Common myeloid progenitor, CD34-positive (primary cell): ENCODE results near the gene MICOS13.

Experiments used
- CTCF ChIA-PET: fragments of 350-600 bp; sonication (Branson Sonifier 250); formaldehyde crosslinking; loops from one replicate; lab custom pipeline; 2021; ENCODE audit warnings: antibody characterized with exemption; lab: Charles Lee
- POLR2A ChIA-PET: fragments of 350-600 bp; sonication (Branson Sonifier 250); formaldehyde crosslinking; loops from one replicate; lab custom pipeline; 2021; ENCODE audit warnings: antibody characterized with exemption; lab: Charles Lee
- DNase-seq, 3 donors: peaks; one replicate each; pipeline versions ENCODE4 v3.0.0 to v3.0.0-alpha.2; 2013
- H3K27ac ChIP-seq, 2 experiments: 1 replicate in 1 of 2; 2 replicates in 1 of 2; pipeline ENCODE4 v1.7.0; 2013; ENCODE audit warnings: inconsistent platforms in 2 of 2, low read length in 2 of 2, mild to moderate bottlenecking in 2 of 2, low read depth in 1 of 2, moderate library complexity in 1 of 2; ENCODE audit not compliant: severe bottlenecking in 2 of 2, insufficient read depth in 1 of 2, poor library complexity in 1 of 2
- H3K27me3 ChIP-seq, 5 experiments: replicated peaks in 2 of 5; 1 replicate in 3 of 5; 2 replicates in 2 of 5; pipeline versions ENCODE4 v1.6.1 to v1.7.0; 2013; ENCODE audit warnings: low read length in 4 of 5, mild to moderate bottlenecking in 2 of 5, moderate library complexity in 2 of 5, inconsistent platforms in 1 of 5; ENCODE audit not compliant: insufficient read depth in 5 of 5, control insufficient read depth in 4 of 5
- H3K36me3 ChIP-seq, 4 experiments: 1 replicate in 2 of 4; 2 replicates in 2 of 4; pipeline versions ENCODE4 v1.6.1 to v1.7.0; 2013; ENCODE audit warnings: low read length in 3 of 4, control low read depth in 1 of 4, mild to moderate bottlenecking in 1 of 4; ENCODE audit not compliant: control insufficient read depth in 4 of 4, insufficient read depth in 4 of 4
- H3K4me1 ChIP-seq, 4 experiments: 1 replicate in 3 of 4; 2 replicates in 1 of 4; pipeline versions ENCODE4 v1.6.1 to v1.7.1; 2013; ENCODE audit warnings: low read length in 3 of 4, mild to moderate bottlenecking in 3 of 4, control low read depth in 1 of 4, inconsistent platforms in 1 of 4, moderate library complexity in 1 of 4; ENCODE audit not compliant: control insufficient read depth in 4 of 4, insufficient read depth in 4 of 4; ENCODE audit errors: control extremely low read depth in 1 of 4
- H3K4me3 ChIP-seq, 7 experiments: 1 replicate in 4 of 7; 2 replicates in 3 of 7; pipeline versions ENCODE4 v1.5.1 to v1.7.0; 2013; ENCODE audit warnings: mild to moderate bottlenecking in 7 of 7, low read length in 6 of 7, moderate library complexity in 6 of 7, inconsistent platforms in 2 of 7, low read depth in 2 of 7, control low read depth in 1 of 7; ENCODE audit not compliant: insufficient read depth in 4 of 7, control insufficient read depth in 1 of 7; ENCODE audit errors: extremely low read depth in 1 of 7
- H3K9me3 ChIP-seq, 5 experiments: 1 replicate in 4 of 5; 2 replicates in 1 of 5; pipeline versions ENCODE4 v1.6.1 to v1.7.1; 2013; ENCODE audit warnings: low read length in 4 of 5, mild to moderate bottlenecking in 2 of 5, inconsistent platforms in 1 of 5, low read depth in 1 of 5, moderate library complexity in 1 of 5; ENCODE audit not compliant: control insufficient read depth in 4 of 5, insufficient read depth in 2 of 5; ENCODE audit errors: control extremely low read depth in 1 of 5
- WGBS: methylation state at CpG from one replicate; pipeline ENCODE4 v1.1.5; 2013; ENCODE audit not compliant: insufficient coverage; 5-methylcytosine and 5-hydroxymethylcytosine counted together

Gene MICOS13

DNA sequence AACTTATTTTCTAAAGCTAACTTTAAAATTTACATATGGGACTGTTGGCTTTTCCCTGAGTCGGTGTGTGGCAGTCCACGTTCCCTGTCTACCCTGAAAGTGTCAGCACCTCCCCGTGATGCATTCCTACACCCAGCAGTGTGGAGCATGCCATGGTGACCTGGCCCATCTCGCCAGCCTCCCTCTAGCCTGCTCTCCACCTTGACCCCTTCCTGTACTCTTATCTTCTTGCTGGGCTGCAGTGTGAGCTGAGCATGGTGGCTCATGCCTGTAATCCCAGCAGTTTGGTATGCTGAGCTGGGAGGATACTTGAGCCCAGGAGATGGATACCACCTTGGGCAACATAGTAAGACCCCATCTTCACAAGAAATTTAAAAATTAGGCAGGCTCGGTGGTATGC, 25.4 kb downstream of the MICOS13 start:
- POLR2A ChIA-PET, result interaction anchor here (1.0 kb wide), 1 partner anchor 20 kb away, joined by 4 read pairs; no protein-coding TSS in a partner anchor
- 92% methylated on average over 4 of the region's 5 CpGs for WGBS
- no peak overlapping the region for H3K27ac ChIP-seq
- H3K4me1 ChIP-seq, result no peaks in the 10 kb centered on the region
- no peaks in the 10 kb centered on the region for H3K27me3 ChIP-seq
- H3K4me3 ChIP-seq, result no peak overlapping the region
- no peak for DNase-seq
- H3K36me3 ChIP-seq, result peaks cover 26 to 89% (median 64%) of the 10 kb centered on the region in 4 experiments
- CTCF ChIA-PET, result interaction anchor here (0.8 to 1.7 kb wide), 2 partner anchors 16 to 34 kb away, joined by 3 read pairs; no protein-coding TSS in a partner anchor
- H3K9me3 ChIP-seq, result no peaks in the 10 kb centered on the region

GRCh38 chr19:5652261-5652660, 28.1 kb downstream of the MICOS13 start:
- Histone ChIP-seq H3K36me3 (peaks cover 24 to 89% (median 67%) of the 10 kb centered on the region in 4 experiments), H3K4me3 (no peak overlapping the region), H3K9me3 (no peaks in the 10 kb centered on the region), H3K27ac (no peak overlapping the region), H3K27me3 (no peaks in the 10 kb centered on the region), H3K4me1 (no peaks in the 10 kb centered on the region)
- ChIA-PET CTCF (no interaction called here), POLR2A (no interaction called here)
- no peak for DNase-seq
- WGBS, result 98% methylated on average over 10 of the region's 10 CpGs

DNA sequence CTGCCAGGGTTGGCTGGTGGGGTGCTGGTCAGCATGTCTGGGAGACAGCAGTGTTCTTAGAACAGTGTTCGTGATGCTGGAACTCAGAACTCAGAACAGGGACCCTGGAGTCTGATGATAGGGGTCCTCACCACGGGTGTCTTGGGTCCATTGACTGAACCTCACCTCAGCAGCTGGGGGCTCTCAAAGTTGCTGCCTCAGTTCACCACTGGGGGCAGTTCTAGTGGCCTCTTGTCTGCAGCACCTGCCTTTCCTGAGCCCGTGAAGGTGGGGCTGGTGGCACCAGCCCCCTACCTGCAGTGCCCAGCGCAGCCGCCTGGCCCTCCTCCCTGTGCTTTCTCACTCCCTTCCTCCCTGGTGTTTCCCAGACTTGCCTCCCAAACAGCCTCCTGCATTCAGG, 29.0 kb downstream of the MICOS13 start:
- Histone ChIP-seq H3K4me1 (no peaks in the 10 kb centered on the region), H3K27ac (peak overlapping the region in 1 of 2 experiments; percentile 0), H3K36me3 (peaks cover 23 to 89% (median 70%) of the 10 kb centered on the region in 4 experiments), H3K4me3 (no peak overlapping the region), H3K27me3 (no peaks in the 10 kb centered on the region), H3K9me3 (no peaks in the 10 kb centered on the region)
- ChIA-PET CTCF (interaction anchor here (1.1 to 1.5 kb wide), 2 partner anchors 13 to 30 kb away, joined by 3 read pairs; no protein-coding TSS in a partner anchor), POLR2A (no interaction called here)
- WGBS, result 98% methylated on average over 5 of the region's 5 CpGs
- no peak for DNase-seq

GRCh38 chr19:5648464-5648863, 31.9 kb downstream of the MICOS13 start:
- WGBS, result 100% methylated on average over 3 of the region's 11 CpGs
- Histone ChIP-seq H3K27ac (no peak overlapping the region), H3K4me1 (no peaks in the 10 kb centered on the region), H3K9me3 (no peaks in the 10 kb centered on the region), H3K36me3 (peaks cover 43 to 89% (median 70%) of the 10 kb centered on the region in 4 experiments), H3K4me3 (no peak overlapping the region), H3K27me3 (no peaks in the 10 kb centered on the region)
- ChIA-PET POLR2A (no interaction called here), CTCF (no interaction called here)
- DNase-seq, result no peak

GRCh38 chr19:5646703-5647102, 33.6 kb downstream of the MICOS13 start:
- POLR2A ChIA-PET, result interaction anchor here (0.6 kb wide), 1 partner anchor 63 kb away, joined by 3 read pairs; no protein-coding TSS in a partner anchor
- no peak overlapping the region for H3K27ac ChIP-seq
- peaks cover 47 to 88% (median 68%) of the 10 kb centered on the region in 4 experiments for H3K36me3 ChIP-seq
- no peaks in the 10 kb centered on the region for H3K4me1 ChIP-seq
- no peaks in the 10 kb centered on the region for H3K27me3 ChIP-seq
- CTCF ChIA-PET, result interaction anchor here (0.8 kb wide), 1 partner anchor 20 kb away, joined by 3 read pairs; no protein-coding TSS in a partner anchor
- WGBS, result 91% methylated on average over 4 of the region's 4 CpGs
- DNase-seq, result no peak
- no peak overlapping the region for H3K4me3 ChIP-seq
- no peaks in the 10 kb centered on the region for H3K9me3 ChIP-seq

DNA sequence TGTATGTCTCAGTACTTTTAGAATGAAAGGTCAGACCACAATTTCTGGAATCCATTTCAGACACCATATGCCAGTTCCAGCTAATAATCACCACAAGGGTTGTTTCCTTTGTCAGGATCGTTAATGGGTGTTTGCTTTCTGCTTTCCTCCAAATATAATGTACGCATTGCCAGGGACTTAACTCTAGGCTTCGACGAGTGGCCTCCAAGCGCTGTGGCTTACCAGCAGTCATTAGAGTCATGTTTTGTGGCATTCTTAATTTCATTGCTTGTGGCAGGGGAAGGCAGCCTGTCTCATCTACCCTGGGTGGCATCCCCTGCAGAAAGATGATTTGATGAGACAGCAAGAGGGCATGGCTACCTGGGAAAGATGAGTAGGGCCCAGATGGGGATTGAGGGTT, 34.9 kb downstream of the MICOS13 start:
- Histone ChIP-seq H3K4me1 (no peaks in the 10 kb centered on the region), H3K4me3 (no peak overlapping the region), H3K36me3 (peaks cover 41 to 85% (median 62%) of the 10 kb centered on the region in 4 experiments), H3K9me3 (no peaks in the 10 kb centered on the region), H3K27ac (no peak overlapping the region), H3K27me3 (no peaks in the 10 kb centered on the region)
- 96% methylated on average over 5 of the region's 5 CpGs for WGBS
- ChIA-PET CTCF (no interaction called here), POLR2A (no interaction called here)
- DNase-seq, result no peak

GRCh38 chr19:5644037-5644436, 36.3 kb downstream of the MICOS13 start:
- peak overlapping the region in 1 of 2 experiments; percentile 31 for H3K27ac ChIP-seq
- CTCF ChIA-PET, result no interaction called here
- peaks cover 36 to 77% (median 58%) of the 10 kb centered on the region in 4 experiments for H3K36me3 ChIP-seq
- no peak for DNase-seq
- no peaks in the 10 kb centered on the region for H3K9me3 ChIP-seq
- POLR2A ChIA-PET, result no interaction called here
- H3K4me1 ChIP-seq, result no peaks in the 10 kb centered on the region
- H3K4me3 ChIP-seq, result no peak overlapping the region
- no peaks in the 10 kb centered on the region for H3K27me3 ChIP-seq
- WGBS, result 100% methylated on average over 2 of the region's 2 CpGs
